GM12878 (cell line): Measurements from ENCODE around the gene PLEKHM1. TPM values are rescaled to one million over a fixed set of nuclear protein-coding genes. Genes with fewer than 3 reads are reported as not detected.

Experiments used
- BCL11A ChIP-seq: IDR thresholded peaks from 2 replicates; pipeline ENCODE4 v1.6.1; 2011; ENCODE audit warnings: low read depth, low read length
- BMI1 ChIP-seq: fragments of 450-650 bp; IDR thresholded peaks from 2 replicates; pipeline ENCODE4 v1.6.1; 2016; ENCODE audit warnings: mild to moderate bottlenecking, moderate library complexity, borderline replicate concordance
- CHD2 ChIP-seq: IDR thresholded peaks from 2 replicates; pipeline ENCODE4 v1.6.1; 2011; ENCODE audit warnings: low read depth, low read length, improper control_type of control experiment, borderline replicate concordance
- FOXM1 ChIP-seq: IDR thresholded peaks from 2 replicates; pipeline ENCODE4 v1.6.1; 2012; ENCODE audit warnings: low read depth, mild to moderate bottlenecking, inconsistent platforms, low read length, moderate library complexity
- HDAC6 ChIP-seq: fragments of 200-600 bp; sonication (generic); IDR thresholded peaks from one replicate; pipeline ENCODE4 v1.8.0; 2017; ENCODE audit warnings: antibody characterized with exemption; ENCODE audit not compliant: unreplicated experiment
- IKZF2 ChIP-seq, 2 experiments: fragments of 450-650 bp; IDR thresholded peaks; 2 replicates each; pipeline ENCODE4 v1.6.1; 2017; ENCODE audit warnings: mild to moderate bottlenecking in 2 of 2, moderate library complexity in 2 of 2
- JUND ChIP-seq: IDR thresholded peaks from 2 replicates; pipeline ENCODE4 v1.6.1; 2012; ENCODE audit warnings: low read depth, mild to moderate bottlenecking, low read length, improper control_type of control experiment, moderate library complexity
- LARP7 ChIP-seq: fragments of 450-650 bp; IDR thresholded peaks from 2 replicates; pipeline ENCODE4 v1.6.1; 2017; ENCODE audit warnings: mild to moderate bottlenecking
- NFXL1 ChIP-seq: fragments of 450-650 bp; IDR thresholded peaks from 2 replicates; pipeline ENCODE4 v1.6.1; 2017; ENCODE audit warnings: antibody characterized with exemption, mild to moderate bottlenecking, borderline replicate concordance
- NR2C2 ChIP-seq: IDR thresholded peaks from 2 replicates; pipeline ENCODE4 v1.6.1; 2011; ENCODE audit warnings: borderline replicate concordance, low read depth; ENCODE audit not compliant: control insufficient read depth, insufficient read length
- POLR2AphosphoS2 ChIP-seq: IDR thresholded peaks from 2 replicates; pipeline ENCODE4 v1.6.1; 2011; ENCODE audit warnings: low read depth, mild to moderate bottlenecking, low read length, improper control_type of control experiment, moderate library complexity
- TCF12 ChIP-seq: IDR thresholded peaks from 2 replicates; pipeline ENCODE4 v1.6.1; 2011; ENCODE audit warnings: low read depth, mild to moderate bottlenecking, low read length
- TCF3 ChIP-seq: IDR thresholded peaks from 2 replicates; pipeline ENCODE4 v1.6.1; 2012; ENCODE audit warnings: low read depth, mild to moderate bottlenecking, low read length, borderline replicate concordance; ENCODE audit not compliant: insufficient read depth
- TCF7 ChIP-seq: IDR thresholded peaks from 2 replicates; pipeline ENCODE4 v1.6.1; 2014; ENCODE audit warnings: antibody characterized with exemption, borderline replicate concordance
- ZNF217 ChIP-seq: fragments of 450-650 bp; IDR thresholded peaks from 2 replicates; pipeline ENCODE4 v1.6.1; 2017; ENCODE audit warnings: antibody characterized with exemption, mild to moderate bottlenecking
- polyA plus RNA-seq, 11 experiments: library from polyadenylated mRNA; depleted of rRNA in 4 of 11; unstranded in 6 of 11; stranded (reverse) in 5 of 11; fragments of >200 nt; fragmentation: Nextera tagmentation in 4 of 11; fragmentation: Illumina TruSeq in 1 of 11; extraction: Ambion mirVana in 4 of 11; extraction: Trizol in 1 of 11; gene quantifications; 1 replicate in 1 of 11; 2 replicates in 10 of 11; pipeline versions ENCODE4 v1.2.1 to v1.2.3, GENCODE V29; 2011 to 2016; ENCODE audit warnings: inconsistent platforms in 2 of 11, missing spikeins in 2 of 11, low read depth in 1 of 11
- total RNA-seq, 4 experiments: library from RNA; depleted of rRNA in 3 of 4; stranded (reverse); fragments of >200 nt in 3 of 4; fragmentation: Illumina TruSeq in 1 of 4; extraction: Trizol in 1 of 4; gene quantifications; 2 replicates each; pipeline versions ENCODE4 v1.2.1 to v1.2.3, GENCODE V29; 2013 to 2021
- TF ChIP-seq, protein P1 (sequence below): fragments of 450-650 bp; IDR thresholded peaks from 2 replicates; pipeline ENCODE4 v1.6.1; 2017; ENCODE audit warnings: low read depth, mild to moderate bottlenecking, moderate library complexity
- TF ChIP-seq, protein P2 (sequence below): fragments of 450-650 bp; IDR thresholded peaks from 2 replicates; pipeline ENCODE4 v1.6.1; 2017; ENCODE audit warnings: mild to moderate bottlenecking
- TF ChIP-seq, protein P3 (sequence below): fragments of 450-650 bp; IDR thresholded peaks from 2 replicates; pipeline ENCODE4 v1.6.1; 2017; ENCODE audit warnings: mild to moderate bottlenecking, moderate library complexity
- TF ChIP-seq, protein P4 (sequence below): IDR thresholded peaks from 2 replicates; pipeline ENCODE4 v1.6.1; 2012; ENCODE audit warnings: low read depth, low read length, improper control_type of control experiment

The PLEKHM1 gene
- total and polyA plus RNA-seq, 10 of the 15 experiments (the other 5 are each of a cell fraction or from before 2014, with no cell fraction given), result 0.21 to 27.8 (median 9.4) TPM

DNA sequence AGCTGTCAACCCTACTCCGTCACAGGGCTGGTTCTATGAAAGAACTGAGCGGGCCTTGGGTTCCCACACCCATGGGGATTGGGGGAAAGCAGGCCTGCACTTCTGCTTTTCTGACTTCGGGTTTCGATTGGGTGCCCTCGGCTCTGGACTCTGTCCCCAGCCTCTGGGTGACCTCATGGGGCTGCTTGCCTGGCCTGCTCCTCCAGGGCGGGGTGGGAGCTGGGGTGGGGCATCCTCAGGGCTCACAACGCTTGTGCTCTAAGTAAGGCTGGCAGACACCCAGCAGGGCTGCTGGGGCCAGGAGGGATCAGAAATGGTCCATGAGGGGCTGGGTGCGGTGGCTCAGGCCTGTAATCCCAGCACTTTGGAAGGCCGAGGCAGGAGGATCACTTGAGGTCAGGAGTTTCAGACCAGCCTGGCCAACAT is 77.0 kb downstream of the PLEKHM1 start (continued):
- TF ChIP-seq, protein P1, sequence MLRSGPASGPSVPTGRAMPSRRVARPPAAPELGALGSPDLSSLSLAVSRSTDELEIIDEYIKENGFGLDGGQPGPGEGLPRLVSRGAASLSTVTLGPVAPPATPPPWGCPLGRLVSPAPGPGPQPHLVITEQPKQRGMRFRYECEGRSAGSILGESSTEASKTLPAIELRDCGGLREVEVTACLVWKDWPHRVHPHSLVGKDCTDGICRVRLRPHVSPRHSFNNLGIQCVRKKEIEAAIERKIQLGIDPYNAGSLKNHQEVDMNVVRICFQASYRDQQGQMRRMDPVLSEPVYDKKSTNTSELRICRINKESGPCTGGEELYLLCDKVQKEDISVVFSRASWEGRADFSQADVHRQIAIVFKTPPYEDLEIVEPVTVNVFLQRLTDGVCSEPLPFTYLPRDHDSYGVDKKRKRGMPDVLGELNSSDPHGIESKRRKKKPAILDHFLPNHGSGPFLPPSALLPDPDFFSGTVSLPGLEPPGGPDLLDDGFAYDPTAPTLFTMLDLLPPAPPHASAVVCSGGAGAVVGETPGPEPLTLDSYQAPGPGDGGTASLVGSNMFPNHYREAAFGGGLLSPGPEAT, result no peak
- no peak for TF ChIP-seq LARP7
- TF ChIP-seq FOXM1, result no peak
- TF ChIP-seq IKZF2 (IDR thresholded peaks at IDR 0.05), result peak; percentile 39 to 77; a peak in 2 of 4 replicates
- TF ChIP-seq ZNF217, result no peak
- TF ChIP-seq, protein P2, sequence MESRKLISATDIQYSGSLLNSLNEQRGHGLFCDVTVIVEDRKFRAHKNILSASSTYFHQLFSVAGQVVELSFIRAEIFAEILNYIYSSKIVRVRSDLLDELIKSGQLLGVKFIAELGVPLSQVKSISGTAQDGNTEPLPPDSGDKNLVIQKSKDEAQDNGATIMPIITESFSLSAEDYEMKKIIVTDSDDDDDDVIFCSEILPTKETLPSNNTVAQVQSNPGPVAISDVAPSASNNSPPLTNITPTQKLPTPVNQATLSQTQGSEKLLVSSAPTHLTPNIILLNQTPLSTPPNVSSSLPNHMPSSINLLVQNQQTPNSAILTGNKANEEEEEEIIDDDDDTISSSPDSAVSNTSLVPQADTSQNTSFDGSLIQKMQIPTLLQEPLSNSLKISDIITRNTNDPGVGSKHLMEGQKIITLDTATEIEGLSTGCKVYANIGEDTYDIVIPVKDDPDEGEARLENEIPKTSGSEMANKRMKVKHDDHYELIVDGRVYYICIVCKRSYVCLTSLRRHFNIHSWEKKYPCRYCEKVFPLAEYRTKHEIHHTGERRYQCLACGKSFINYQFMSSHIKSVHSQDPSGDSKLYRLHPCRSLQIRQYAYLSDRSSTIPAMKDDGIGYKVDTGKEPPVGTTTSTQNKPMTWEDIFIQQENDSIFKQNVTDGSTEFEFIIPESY, result no peak
- no peak for TF ChIP-seq NR2C2
- TF ChIP-seq CHD2, result no peak
- TF ChIP-seq BMI1, result no peak
- no peak for TF ChIP-seq TCF7
- TF ChIP-seq TCF3, result no peak
- no peak for TF ChIP-seq BCL11A
- TF ChIP-seq, protein P3, sequence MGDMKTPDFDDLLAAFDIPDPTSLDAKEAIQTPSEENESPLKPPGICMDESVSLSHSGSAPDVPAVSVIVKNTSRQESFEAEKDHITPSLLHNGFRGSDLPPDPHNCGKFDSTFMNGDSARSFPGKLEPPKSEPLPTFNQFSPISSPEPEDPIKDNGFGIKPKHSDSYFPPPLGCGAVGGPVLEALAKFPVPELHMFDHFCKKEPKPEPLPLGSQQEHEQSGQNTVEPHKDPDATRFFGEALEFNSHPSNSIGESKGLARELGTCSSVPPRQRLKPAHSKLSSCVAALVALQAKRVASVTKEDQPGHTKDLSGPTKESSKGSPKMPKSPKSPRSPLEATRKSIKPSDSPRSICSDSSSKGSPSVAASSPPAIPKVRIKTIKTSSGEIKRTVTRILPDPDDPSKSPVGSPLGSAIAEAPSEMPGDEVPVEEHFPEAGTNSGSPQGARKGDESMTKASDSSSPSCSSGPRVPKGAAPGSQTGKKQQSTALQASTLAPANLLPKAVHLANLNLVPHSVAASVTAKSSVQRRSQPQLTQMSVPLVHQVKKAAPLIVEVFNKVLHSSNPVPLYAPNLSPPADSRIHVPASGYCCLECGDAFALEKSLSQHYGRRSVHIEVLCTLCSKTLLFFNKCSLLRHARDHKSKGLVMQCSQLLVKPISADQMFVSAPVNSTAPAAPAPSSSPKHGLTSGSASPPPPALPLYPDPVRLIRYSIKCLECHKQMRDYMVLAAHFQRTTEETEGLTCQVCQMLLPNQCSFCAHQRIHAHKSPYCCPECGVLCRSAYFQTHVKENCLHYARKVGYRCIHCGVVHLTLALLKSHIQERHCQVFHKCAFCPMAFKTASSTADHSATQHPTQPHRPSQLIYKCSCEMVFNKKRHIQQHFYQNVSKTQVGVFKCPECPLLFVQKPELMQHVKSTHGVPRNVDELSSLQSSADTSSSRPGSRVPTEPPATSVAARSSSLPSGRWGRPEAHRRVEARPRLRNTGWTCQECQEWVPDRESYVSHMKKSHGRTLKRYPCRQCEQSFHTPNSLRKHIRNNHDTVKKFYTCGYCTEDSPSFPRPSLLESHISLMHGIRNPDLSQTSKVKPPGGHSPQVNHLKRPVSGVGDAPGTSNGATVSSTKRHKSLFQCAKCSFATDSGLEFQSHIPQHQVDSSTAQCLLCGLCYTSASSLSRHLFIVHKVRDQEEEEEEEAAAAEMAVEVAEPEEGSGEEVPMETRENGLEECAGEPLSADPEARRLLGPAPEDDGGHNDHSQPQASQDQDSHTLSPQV, result peak; percentile 83; the same call in 1 of the 2 replicates
- no peak for TF ChIP-seq HDAC6
- TF ChIP-seq, protein P4, sequence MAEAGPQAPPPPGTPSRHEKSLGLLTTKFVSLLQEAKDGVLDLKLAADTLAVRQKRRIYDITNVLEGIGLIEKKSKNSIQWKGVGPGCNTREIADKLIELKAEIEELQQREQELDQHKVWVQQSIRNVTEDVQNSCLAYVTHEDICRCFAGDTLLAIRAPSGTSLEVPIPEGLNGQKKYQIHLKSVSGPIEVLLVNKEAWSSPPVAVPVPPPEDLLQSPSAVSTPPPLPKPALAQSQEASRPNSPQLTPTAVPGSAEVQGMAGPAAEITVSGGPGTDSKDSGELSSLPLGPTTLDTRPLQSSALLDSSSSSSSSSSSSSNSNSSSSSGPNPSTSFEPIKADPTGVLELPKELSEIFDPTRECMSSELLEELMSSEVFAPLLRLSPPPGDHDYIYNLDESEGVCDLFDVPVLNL, result no peak
- no peak for TF ChIP-seq NFXL1
- TF ChIP-seq JUND, result no peak
- TF ChIP-seq POLR2AphosphoS2, result no peak
- no peak for TF ChIP-seq TCF12
